Measurements from ENCODE around the gene HOXB4. TPM values are rescaled to one million over a fixed set of nuclear protein-coding genes. Genes with fewer than 3 reads are reported as not detected.

HOXB4 gene
- total and polyA plus RNA-seq, 8 donors, result 0.45 to 5.1 (median 2.1) TPM; not detected in 2

- intact Hi-C loops (cut with DNase I; ENCODE audit: low total_unique reads), result no loop called here
- Histone ChIP-seq H3K9me3 (no peaks in the 10 kb centered on the region), H3K27ac (no peak overlapping the region), H3K4me3 (peak overlapping the region in 1 of 4 donors; percentile 25), H3K27me3 (peaks cover 17 to 100% (median 98%) of the 10 kb centered on the region in 3 donors), H3K4me1 (peaks cover 20 to 41% (median 28%) of the 10 kb centered on the region in 4 donors), H3K36me3 (no peaks in the 10 kb centered on the region)
- 3 to 5% (median 4%) methylated on average over 25 of the region's 25 CpGs for WGBS, 5 donors
- TF ChIP-seq POLR2A (IDR thresholded peaks at IDR 0.05), result no peak
- TF ChIP-seq POLR2AphosphoS5 (IDR thresholded peaks at IDR 0.05), result peak in 1 of 3 donors; percentile 54
- peak in 5 of 7 experiments; percentile 93 to 97 (median 94) for TF ChIP-seq CTCF (IDR thresholded peaks at IDR 0.05)
- peak; percentile 91 to 96 for DNase-seq
Observed at GRCh38 chr17:48618256-48618896, 40.2 kb upstream of the HOXB4 start.

- intact Hi-C loops (cut with DNase I; ENCODE audit: low total_unique reads), result no loop called here
- peaks cover 25 to 45% (median 34%) of the 10 kb centered on the region in 4 donors for H3K4me1 ChIP-seq
- DNase-seq, result no peak
- H3K9me3 ChIP-seq, result no peaks in the 10 kb centered on the region
- no peaks in the 10 kb centered on the region for H3K36me3 ChIP-seq
- H3K27ac ChIP-seq, result no peak overlapping the region
- 5 to 24% (median 12%) methylated on average over 35 to 43 of the region's 43 CpGs for WGBS, 5 donors
- peak overlapping the region in 3 of 4 donors; percentile 2 to 25 (median 6) for H3K4me3 ChIP-seq
- H3K27me3 ChIP-seq, result peaks cover 13 to 100% (median 98%) of the 10 kb centered on the region in 3 donors
- no peak for TF ChIP-seq POLR2AphosphoS5 (IDR thresholded peaks at IDR 0.05)
- no peak for TF ChIP-seq POLR2A (IDR thresholded peaks at IDR 0.05)
- TF ChIP-seq EP300 (IDR thresholded peaks at IDR 0.05), result no peak
- TF ChIP-seq CTCF (IDR thresholded peaks at IDR 0.05), result no peak
Observed at GRCh38 chr17:48617471-48618255, 39.5 kb upstream of the HOXB4 start.

- intact Hi-C loops (cut with DNase I; ENCODE audit: low total_unique reads), result no loop called here
- Histone ChIP-seq H3K36me3 (no peaks in the 10 kb centered on the region), H3K27me3 (peaks cover 13 to 100% (median 98%) of the 10 kb centered on the region in 3 donors), H3K27ac (peak overlapping the region in 1 of 5 donors; percentile 88), H3K4me1 (peaks cover 31 to 53% (median 40%) of the 10 kb centered on the region in 4 donors), H3K9me3 (no peaks in the 10 kb centered on the region), H3K4me3 (peak overlapping the region in 1 of 4 donors; percentile 25)
- DNase-seq, result no peak
- 21 to 41% (median 22%) methylated on average over 14 to 15 of the region's 15 CpGs for WGBS, 5 donors
- no peak for TF ChIP-seq EP300 (IDR thresholded peaks at IDR 0.05)
- no peak for TF ChIP-seq POLR2AphosphoS5 (IDR thresholded peaks at IDR 0.05)
- TF ChIP-seq CTCF (IDR thresholded peaks at IDR 0.05), result no peak
- no peak for TF ChIP-seq POLR2A (IDR thresholded peaks at IDR 0.05)
Observed at GRCh38 chr17:48616717-48617470, 38.7 kb upstream of the HOXB4 start.
